ENCODE results near the gene NR2F1-AS1. TPM values are rescaled to one million over a fixed set of nuclear protein-coding genes. Genes with fewer than 3 reads are reported as not detected.
"Not testable (repeated sequence)": the region's sequence is repeated elsewhere in the genome, so short reads cannot be mapped to it uniquely, and the experiment has no call there.

Gene NR2F1-AS1
- total and polyA plus RNA-seq, 2 experiments from 2014 or later = 8.3 to 36.0 TPM

- 0 to 4% methylated on average over 4 of the region's 4 CpGs for WGBS, 2 experiments (ENCODE audit: low coverage in 1 of 2, low lambda C conversion rate in 2 of 2, missing lambda C conversion rate in 2 of 2)
- Histone ChIP-seq H3K4me1 (ENCODE audit: insufficient read depth) (peaks cover 22% of the 10 kb centered on the region), H3K27ac (peak overlapping the region; percentile 49), H3K27me3 (replicated peaks; ENCODE audit: insufficient read depth) (no peaks in the 10 kb centered on the region), H3K4me2 (ENCODE audit: unreplicated experiment) (peak overlapping the region; percentile 69), H4K20me1 (ENCODE audit: insufficient read depth) (no peaks in the 10 kb centered on the region), H3K9me2 (ENCODE audit: insufficient read depth) (no peaks in the 10 kb centered on the region), H3K36me3 (ENCODE audit: low read depth) (peaks cover 6% of the 10 kb centered on the region; the same call in 1 of the 2 replicates), H3K4me3 (no peak overlapping the region), H2AFZ (no peak overlapping the region), H3K9me3 (ENCODE audit: low read depth) (no peaks in the 10 kb centered on the region), H3K9ac (peak overlapping the region; percentile 7), H3F3A (ENCODE audit: insufficient read depth) (peaks cover 26% of the 10 kb centered on the region), H3K79me2 (ENCODE audit: insufficient read depth) (0 out of 2 replicates have a peak, but pooled peaks cover 7% of the 10 kb centered on the region)
- peak; percentile 92 for DNase-seq
- in situ Hi-C loops (cut with MboI) = no loop called here
- TF ChIP-seq EZH2phosphoT487 (IDR thresholded peaks at IDR 0.05; ENCODE audit: insufficient read depth, low read depth) (0 out of 2 replicates have a peak, but pooled peaks have one; percentile 51), EZH2 (IDR thresholded peaks at IDR 0.05; ENCODE audit: insufficient read depth, poor library complexity, severe bottlenecking) (no peak)
Observed at GRCh38 chr5:93532370-93532769, 48.6 kb downstream of the NR2F1-AS1 start.

DNA sequence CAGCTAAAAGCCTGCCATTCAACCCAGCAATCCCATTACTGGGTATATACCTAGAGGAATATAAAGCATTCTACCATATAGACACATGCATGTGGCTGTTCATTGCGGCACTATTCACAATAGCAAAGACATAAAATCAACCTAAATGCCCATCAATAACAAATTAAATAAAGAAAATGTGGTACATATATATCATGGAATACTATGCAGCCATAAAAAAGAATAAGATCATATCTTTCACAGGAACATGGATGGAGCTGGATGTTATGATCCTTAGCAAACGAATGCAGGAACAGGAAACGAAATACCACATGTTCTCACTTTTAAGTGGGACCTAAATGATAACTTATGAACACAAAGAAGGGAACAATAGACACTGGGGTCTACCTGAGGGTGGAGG is 59.2 kb downstream of the NR2F1-AS1 start:
- H3K36me3 ChIP-seq (ENCODE audit: low read depth) = 0 out of 2 replicates have a peak, but pooled peaks cover 25% of the 10 kb centered on the region
- H3F3A ChIP-seq (ENCODE audit: insufficient read depth); H3K9ac ChIP-seq; H4K20me1 ChIP-seq (ENCODE audit: insufficient read depth); in situ Hi-C loops (cut with MboI); H3K9me2 ChIP-seq (ENCODE audit: insufficient read depth); H3K4me2 ChIP-seq (ENCODE audit: unreplicated experiment); H3K27me3 ChIP-seq (replicated peaks; ENCODE audit: insufficient read depth); H3K27ac ChIP-seq; H3K4me3 ChIP-seq; H3K9me3 ChIP-seq (ENCODE audit: low read depth); DNase-seq; H2AFZ ChIP-seq: not testable (repeated sequence)
- WGBS, 2 experiments (ENCODE audit: low coverage in 1 of 2, low lambda C conversion rate in 2 of 2, missing lambda C conversion rate in 2 of 2) = 80 to 83% methylated on average over 3 of the region's 3 CpGs
- H3K79me2 ChIP-seq (ENCODE audit: insufficient read depth) = peaks cover 52% of the 10 kb centered on the region
- peaks cover 20% of the 10 kb centered on the region for H3K4me1 ChIP-seq (ENCODE audit: insufficient read depth)

- Histone ChIP-seq H3K9me2 (ENCODE audit: insufficient read depth) (no peaks in the 10 kb centered on the region), H3K4me3 (no peak overlapping the region), H4K20me1 (ENCODE audit: insufficient read depth) (no peaks in the 10 kb centered on the region), H3K4me1 (ENCODE audit: insufficient read depth) (peaks cover 20% of the 10 kb centered on the region), H3K79me2 (ENCODE audit: insufficient read depth) (peaks cover 31% of the 10 kb centered on the region), H3K36me3 (ENCODE audit: low read depth) (0 out of 2 replicates have a peak, but pooled peaks cover 15% of the 10 kb centered on the region), H3K27me3 (replicated peaks; ENCODE audit: insufficient read depth) (no peaks in the 10 kb centered on the region), H3K4me2 (ENCODE audit: unreplicated experiment) (peak overlapping the region; percentile 27), H3K9ac (no peak overlapping the region), H3K27ac (peak overlapping the region; percentile 42), H3K9me3 (ENCODE audit: low read depth) (no peaks in the 10 kb centered on the region), H3F3A (ENCODE audit: insufficient read depth) (no peaks in the 10 kb centered on the region), H2AFZ (no peak overlapping the region)
- in situ Hi-C loops (cut with MboI) = no loop called here
- DNase-seq = peak; percentile 52
- TF ChIP-seq EZH2phosphoT487 (IDR thresholded peaks at IDR 0.05; ENCODE audit: insufficient read depth, low read depth) (no peak), EZH2 (IDR thresholded peaks at IDR 0.05; ENCODE audit: insufficient read depth, poor library complexity, severe bottlenecking) (no peak)
Observed at GRCh38 chr5:93519740-93520139, 61.3 kb downstream of the NR2F1-AS1 start.

DNA sequence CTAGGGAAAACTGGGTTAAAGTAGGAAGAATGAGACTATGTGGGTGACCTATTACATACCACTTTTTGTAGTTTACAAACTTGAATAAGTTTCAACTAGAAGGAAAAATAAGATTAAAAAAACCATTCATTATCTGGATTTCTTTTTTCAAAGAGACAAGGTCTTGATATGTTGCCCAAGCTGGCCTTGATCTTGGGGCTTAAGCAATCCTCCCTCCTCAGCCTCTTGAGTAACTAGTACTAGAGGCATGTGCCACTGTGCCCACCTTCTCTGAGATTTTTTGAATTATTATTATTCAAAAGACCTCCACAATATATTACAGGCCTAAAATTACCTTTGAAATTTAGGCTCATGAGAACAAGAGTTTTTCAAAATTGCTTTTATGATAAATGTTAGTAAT is 63.2 kb downstream of the NR2F1-AS1 start:
- Histone ChIP-seq H3K9me2 (ENCODE audit: insufficient read depth) (no peaks in the 10 kb centered on the region), H3K9me3 (ENCODE audit: low read depth) (no peaks in the 10 kb centered on the region), H3K4me1 (ENCODE audit: insufficient read depth) (peaks cover 30% of the 10 kb centered on the region), H3K36me3 (ENCODE audit: low read depth) (0 out of 2 replicates have a peak, but pooled peaks cover 15% of the 10 kb centered on the region), H2AFZ (no peak overlapping the region), H3K79me2 (ENCODE audit: insufficient read depth) (peaks cover 27% of the 10 kb centered on the region), H4K20me1 (ENCODE audit: insufficient read depth) (no peaks in the 10 kb centered on the region), H3K27ac (no peak overlapping the region), H3K4me3 (no peak overlapping the region), H3F3A (ENCODE audit: insufficient read depth) (peaks cover 18% of the 10 kb centered on the region), H3K9ac (no peak overlapping the region), H3K27me3 (replicated peaks; ENCODE audit: insufficient read depth) (no peaks in the 10 kb centered on the region), H3K4me2 (ENCODE audit: unreplicated experiment) (no peak overlapping the region)
- DNase-seq = no peak
- in situ Hi-C loops (cut with MboI) = no loop called here
- TF ChIP-seq EZH2phosphoT487 (IDR thresholded peaks at IDR 0.05; ENCODE audit: insufficient read depth, low read depth) (no peak), EZH2 (IDR thresholded peaks at IDR 0.05; ENCODE audit: insufficient read depth, poor library complexity, severe bottlenecking) (no peak)

DNA sequence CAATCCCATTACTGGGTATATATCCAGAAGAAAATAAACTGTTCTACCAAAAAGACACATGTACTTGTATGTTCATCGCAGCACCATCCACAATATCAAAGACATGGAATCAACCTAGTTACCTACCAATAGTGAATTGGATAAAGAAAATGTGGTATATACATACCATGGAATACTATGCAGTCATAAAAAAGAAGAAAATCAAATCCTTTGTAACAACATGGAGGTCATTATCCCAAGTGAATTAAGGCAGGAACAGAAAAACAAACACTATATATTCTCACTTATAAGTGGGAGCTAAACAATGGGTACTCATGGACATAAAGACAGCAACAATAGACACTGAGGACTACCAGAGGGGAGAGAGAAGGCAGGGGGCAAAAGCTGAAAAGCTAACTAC is 67.7 kb downstream of the NR2F1-AS1 start:
- in situ Hi-C loops (cut with MboI) = no loop called here
- peak overlapping the region; percentile 33 for H3K4me2 ChIP-seq (ENCODE audit: unreplicated experiment)
- H3K79me2 ChIP-seq (ENCODE audit: insufficient read depth) = peaks cover 8% of the 10 kb centered on the region
- peak overlapping the region; percentile 76 for H3K27ac ChIP-seq
- no peak overlapping the region for H2AFZ ChIP-seq
- H3K9me2 ChIP-seq (ENCODE audit: insufficient read depth) = no peaks in the 10 kb centered on the region
- no peak for DNase-seq
- H3K9ac ChIP-seq = peak overlapping the region; percentile 39
- H3K36me3 ChIP-seq (ENCODE audit: low read depth) = no peaks in the 10 kb centered on the region
- WGBS, 2 experiments (ENCODE audit: low coverage in 1 of 2, low lambda C conversion rate in 2 of 2, missing lambda C conversion rate in 2 of 2) = 100% methylated on average over 1 of the region's 1 CpG
- peaks cover 22% of the 10 kb centered on the region for H3F3A ChIP-seq (ENCODE audit: insufficient read depth)
- no peaks in the 10 kb centered on the region for H3K27me3 ChIP-seq (replicated peaks; ENCODE audit: insufficient read depth)
- peaks cover 24% of the 10 kb centered on the region for H3K4me1 ChIP-seq (ENCODE audit: insufficient read depth)
- no peak for TF ChIP-seq EZH2 (IDR thresholded peaks at IDR 0.05; ENCODE audit: insufficient read depth, poor library complexity, severe bottlenecking)
- TF ChIP-seq EZH2phosphoT487 (IDR thresholded peaks at IDR 0.05; ENCODE audit: insufficient read depth, low read depth) = no peak
- no peaks in the 10 kb centered on the region for H4K20me1 ChIP-seq (ENCODE audit: insufficient read depth)
- no peak overlapping the region for H3K4me3 ChIP-seq
- H3K9me3 ChIP-seq (ENCODE audit: low read depth) = no peaks in the 10 kb centered on the region
